Measurements from ENCODE around the gene COA4.

The COA4 gene

DNA sequence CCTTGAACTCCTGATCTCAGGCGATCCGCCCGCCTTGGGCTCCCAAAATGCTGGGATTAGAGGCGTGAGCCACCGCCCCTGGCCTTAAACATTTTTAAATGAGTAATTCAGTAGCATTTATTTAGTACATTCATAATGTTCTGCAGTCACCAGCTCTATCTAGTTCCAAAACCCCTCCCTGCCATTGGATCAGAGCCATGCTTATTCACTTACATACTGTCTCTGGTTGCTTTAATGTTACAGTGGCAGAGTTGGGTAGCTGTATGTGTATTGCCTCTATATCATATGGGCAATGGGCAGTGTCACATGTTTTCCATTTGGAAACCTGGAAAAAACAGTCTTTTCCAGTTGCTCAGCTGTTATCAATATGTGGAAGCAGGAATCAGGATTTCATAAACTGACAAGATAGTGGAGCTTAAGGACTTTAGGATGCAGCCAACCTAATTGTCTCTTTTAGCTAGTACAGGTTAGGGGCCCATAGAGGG, 10.5 kb downstream of the COA4 start:
- DNase-seq (ENCODE audit: low spot score): no peak

DNA sequence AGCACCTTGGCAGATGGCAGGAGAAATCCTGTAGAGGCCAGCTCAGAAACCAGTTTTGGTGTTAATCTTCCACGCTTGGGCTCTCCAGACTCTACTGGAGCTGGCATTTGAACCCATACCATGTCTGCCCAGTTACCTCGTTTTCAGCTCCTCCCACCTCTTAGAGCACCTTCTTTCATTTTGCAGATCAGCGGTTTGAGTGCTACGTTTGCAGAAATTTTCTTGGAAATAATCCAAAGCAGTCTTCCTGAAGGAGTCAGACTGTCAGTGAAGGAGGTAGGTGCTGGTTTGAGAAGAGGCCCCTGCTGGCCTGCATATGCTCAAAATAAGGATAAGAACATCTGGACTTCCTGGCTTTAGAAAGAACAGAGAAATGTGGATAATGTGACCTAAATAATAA, 13.7 kb downstream of the COA4 start:
- DNase-seq (ENCODE audit: low spot score): no peak

DNA sequence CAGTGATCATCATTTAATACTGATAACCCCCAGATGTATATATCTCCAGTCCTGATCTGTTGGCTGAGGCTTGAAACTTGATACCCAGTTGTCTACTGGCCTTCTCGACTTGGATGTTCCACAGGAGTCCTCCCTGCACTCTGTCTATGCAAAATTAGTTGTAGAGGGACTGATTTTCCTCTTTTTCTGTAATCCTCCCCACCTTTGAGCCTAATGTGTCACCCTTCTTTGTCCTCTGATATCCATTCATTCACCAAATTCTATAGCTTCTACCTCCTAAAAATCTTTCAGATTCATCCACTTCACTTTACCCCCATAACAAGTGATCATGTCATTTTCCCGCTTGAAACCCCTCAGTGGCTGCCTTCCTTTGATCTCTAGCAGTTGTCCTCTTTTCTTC, 16.4 kb downstream of the COA4 start:
- no peak for DNase-seq (ENCODE audit: low spot score)

DNA sequence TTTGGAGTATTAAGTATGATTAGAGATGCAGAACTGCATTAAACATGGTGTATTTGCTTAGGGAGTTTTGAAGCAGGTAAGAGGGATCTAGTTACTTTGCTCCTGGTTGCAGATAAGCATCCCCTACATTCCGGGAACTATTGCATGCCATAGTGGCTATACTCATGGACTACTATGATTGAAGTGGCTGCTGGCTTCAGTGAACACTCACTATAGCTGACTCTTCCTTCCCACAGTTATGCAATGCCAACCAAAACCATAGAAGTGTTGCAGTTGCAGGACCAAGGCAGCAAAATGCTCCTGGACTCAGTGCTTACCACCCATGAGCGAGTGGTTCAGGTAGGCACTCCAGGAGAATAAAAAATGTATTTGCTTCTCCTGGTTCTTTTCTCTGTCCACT, 17.0 kb downstream of the COA4 start:
- no peak for DNase-seq (ENCODE audit: low spot score)

DNA sequence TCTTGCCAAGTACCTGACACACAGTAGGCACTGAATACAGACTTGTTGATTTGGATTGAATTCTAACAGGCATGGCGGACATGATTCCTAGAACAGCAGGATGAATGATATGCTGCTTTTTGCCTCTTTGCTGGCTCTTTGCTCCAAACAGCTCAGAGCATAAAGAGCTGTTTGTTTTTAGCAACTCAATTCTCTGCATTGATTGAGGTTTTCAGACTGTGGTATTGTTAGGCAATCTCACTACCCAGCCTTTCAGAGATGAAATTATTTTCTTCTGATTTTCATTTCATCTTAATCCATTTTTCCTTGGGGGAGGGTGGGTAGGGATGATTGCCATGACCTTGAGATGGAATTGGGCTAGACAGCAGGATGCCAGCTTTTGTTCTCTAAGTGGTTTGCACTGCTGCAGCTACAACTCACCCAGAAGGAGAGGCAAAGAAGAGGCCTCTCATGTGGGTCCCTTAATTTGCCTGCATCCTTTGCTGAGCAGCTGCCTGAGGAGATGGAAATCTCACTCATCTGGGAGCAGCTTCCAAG, 20.5 kb downstream of the COA4 start:
- no peak for DNase-seq (ENCODE audit: low spot score)

DNA sequence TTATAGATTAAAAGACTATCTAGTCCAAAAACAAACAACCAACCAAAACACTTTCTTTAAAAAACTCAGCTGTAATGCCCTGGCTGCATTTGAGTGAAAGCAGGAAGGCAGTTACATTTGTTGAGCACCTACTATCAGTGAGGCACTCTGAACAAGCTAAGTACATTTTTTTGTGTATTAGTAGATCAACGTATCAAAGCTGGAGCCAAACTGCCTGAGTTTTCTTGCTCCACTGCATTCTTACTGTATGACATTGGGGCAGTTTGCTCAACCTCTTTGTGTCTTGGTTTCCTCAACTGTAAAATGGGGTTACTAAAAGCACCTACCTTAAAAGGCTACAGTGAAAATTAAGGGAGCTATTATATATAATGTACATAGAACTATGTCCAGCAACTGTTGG, 22.0 kb downstream of the COA4 start:
- no peak for DNase-seq (ENCODE audit: low spot score)

DNA sequence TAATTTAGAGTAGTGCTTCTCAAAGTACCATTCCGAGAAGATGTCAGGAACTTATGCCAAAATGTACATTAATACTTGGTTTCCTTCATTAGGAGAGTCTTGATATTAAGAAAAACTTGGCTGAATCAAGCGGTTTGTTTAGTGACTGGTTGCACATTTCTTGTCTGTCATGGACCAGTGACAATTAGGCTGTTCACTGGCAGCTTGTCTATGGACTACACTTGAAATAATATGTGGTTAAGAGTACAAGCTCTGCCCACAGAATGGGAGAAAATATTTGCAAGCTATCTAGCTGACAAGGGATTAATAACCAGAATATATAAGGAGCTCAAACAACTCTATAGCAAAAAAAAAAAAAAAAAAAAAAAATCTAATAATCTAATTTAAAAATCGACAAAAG, 24.6 kb downstream of the COA4 start:
- no peak for DNase-seq (ENCODE audit: low spot score)

DNA sequence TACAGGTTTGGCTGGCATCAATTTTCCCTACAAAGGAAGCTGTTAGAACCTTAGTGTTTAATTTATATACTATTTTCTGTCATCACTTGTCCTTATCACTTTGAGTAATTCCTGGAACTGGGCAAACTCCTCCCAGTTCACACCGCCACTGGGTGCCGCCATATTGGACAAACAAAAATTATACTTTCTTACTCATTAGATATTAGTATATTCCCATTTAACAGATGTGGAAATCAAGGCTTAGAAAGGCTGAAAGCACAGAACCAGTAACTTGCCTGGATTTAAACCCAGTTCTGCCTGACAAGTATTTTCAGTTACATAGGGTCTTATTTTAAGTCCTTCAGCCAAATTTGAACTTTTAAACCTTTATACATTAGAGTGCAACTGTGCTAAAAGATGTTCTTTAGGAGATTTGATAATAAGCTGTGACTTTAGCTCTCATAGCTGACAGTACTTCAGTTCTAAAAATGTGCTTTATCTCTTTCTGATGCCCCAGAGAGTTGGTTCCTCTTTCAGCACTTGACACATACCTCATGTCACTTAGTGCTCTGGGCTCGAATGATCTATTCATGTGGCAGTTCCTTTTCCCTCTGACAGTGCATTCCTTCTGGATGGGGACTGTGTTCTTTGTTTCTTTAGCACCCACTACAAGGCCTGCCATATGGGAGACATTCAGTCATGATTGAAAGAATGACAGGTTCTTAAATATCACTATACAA, 25.4 kb downstream of the COA4 start:
- no peak for DNase-seq (ENCODE audit: low spot score)

DNA sequence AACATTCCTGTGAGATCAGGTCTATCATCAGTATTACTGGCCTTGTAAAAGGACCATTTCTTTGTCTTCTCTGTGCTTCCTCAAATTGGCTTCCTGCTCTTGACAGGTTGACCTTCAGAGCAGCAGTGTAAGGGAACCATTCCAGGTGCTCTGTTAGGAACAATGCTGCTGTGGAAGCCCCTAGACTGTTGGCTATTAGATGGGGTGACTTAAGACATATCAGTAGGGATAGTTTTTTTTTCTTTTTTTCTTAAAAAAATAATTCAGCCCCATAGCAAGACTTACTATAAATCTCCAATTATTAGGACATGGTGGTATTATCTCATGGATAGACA, 37.6 kb downstream of the COA4 start:
- no peak for DNase-seq (ENCODE audit: low spot score)

DNA sequence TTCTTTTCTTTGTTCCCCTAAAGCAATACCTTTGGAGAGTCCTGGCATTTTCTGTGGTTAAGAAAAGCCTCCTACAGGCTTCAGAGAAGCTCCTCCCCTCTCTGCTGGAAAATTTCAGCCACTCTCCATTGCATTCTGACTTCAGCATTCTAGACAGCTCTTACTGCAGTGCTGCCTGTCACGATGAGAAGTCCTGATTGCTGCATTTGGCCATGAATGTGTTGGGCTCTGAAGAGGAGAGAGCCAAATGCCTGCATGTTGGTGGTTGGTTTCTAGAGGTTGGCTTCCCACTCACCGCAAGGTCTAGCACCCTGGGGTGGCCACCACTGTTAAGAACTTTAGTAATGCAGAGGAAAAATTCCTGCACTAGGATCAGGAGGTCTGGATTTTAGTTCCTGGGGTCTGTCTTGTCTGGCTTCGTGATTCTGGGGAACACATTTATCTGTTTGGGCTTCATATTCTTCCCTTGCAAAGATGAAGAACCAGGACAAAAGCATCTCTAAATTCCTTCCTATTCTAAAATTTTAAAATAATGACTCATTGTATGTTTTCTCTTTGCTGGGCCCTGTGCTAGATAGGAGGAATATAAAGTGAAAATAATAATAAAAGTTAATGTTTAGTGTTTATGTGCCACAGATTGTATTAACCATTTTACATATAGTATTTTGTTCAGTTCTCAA, 38.1 kb downstream of the COA4 start:
- no peak for DNase-seq (ENCODE audit: low spot score)

DNA sequence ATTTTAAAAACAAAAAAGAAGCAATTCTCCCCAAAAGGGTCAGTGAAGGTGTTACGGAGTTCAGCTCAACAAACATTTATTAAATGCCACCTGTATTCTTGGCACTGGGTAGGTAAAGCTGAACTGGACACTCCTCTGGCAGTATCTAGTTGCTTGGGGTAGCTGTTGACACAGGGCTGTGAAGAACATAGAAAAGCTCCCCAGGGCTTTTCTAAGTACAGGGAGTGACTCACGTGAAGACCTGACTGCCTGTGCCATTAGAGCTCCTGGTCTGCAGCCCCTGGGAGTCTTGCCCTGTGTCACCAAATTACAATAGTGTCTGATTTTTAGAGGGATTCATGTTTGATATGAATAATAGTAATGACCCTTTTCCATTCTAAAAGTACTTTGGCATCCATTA, 43.6 kb downstream of the COA4 start:
- DNase-seq (ENCODE audit: low spot score): no peak

DNA sequence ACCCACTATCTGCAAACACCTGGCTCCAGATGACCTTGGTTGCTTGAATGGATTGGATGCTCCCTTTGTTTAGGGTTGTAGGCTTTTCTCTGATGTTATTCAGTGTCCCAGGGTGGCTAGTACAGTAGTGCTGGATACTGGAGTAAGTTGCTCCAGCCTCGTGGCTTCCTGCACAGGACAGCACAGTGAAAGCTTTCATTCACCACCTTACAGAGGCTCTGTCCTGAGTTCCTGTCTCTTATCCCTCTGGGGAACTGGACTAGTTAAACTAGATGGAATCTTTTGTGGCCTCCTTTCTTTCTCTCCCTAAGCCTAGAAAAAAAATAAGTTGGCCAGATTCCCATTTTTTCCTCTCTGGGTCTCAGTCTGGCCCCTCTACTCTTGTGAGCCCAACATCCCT, 46.4 kb downstream of the COA4 start:
- no peak for DNase-seq (ENCODE audit: low spot score)

All from NAMALWA (cell line).